GM21723 (cell line): ENCODE measurements around the gene ZDHHC3.

Experiments used
- ATAC-seq: cut with Tn5 transposase; IDR thresholded peaks from one replicate; pipeline ENCODE4 v1.9.1; 2021; ENCODE audit warnings: mild to moderate bottlenecking, moderate library complexity; ENCODE audit not compliant: unreplicated experiment

ZDHHC3 gene

GRCh38 chr3:44976002-44976815 is at the start of gene ZDHHC3, which contains the start of gene EXOSC7:
TSS of gene ZDHHC3 (minus strand) at chr3:44976174. CDS start at chr3:44959436, 16,738 bp downstream.
TSS of gene EXOSC7 (plus strand) at chr3:44976244. CDS start at chr3:44976278, 34 bp downstream.
- peak; percentile 78 for ATAC-seq

GRCh38 chr3:45024542-45025255 is 48.7 kb upstream of the ZDHHC3 start:
- ATAC-seq = no peak

DNA sequence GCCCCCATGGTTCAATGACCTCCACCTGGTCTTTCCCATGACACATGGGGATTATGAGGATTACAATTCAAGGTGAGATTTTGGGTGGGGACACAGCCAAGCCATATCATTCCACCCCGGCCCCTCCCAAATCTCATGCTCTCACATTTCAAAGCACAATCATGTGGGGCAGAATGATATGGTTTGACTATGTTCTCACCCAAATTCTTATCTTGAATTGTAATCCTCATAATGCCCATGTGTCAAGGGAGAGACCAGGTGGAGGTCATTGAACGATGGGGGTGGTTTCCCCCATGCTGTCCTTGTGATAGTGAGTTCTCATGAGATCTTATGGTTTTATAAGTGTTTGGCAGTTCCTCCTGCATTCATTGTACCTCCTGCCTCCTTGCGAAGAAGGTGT is 47.7 kb upstream of the ZDHHC3 start:
- ATAC-seq = no peak

GRCh38 chr3:45021524-45022297 is 45.7 kb upstream of the ZDHHC3 start:
- ATAC-seq = no peak

- no peak for ATAC-seq
Observed at GRCh38 chr3:45020534-45020933, 44.6 kb upstream of the ZDHHC3 start.

GRCh38 chr3:45017821-45018220 is 41.8 kb upstream of the ZDHHC3 start:
- no peak for ATAC-seq

- no peak for ATAC-seq
Observed at GRCh38 chr3:45016916-45017315, 40.9 kb upstream of the ZDHHC3 start.

DNA sequence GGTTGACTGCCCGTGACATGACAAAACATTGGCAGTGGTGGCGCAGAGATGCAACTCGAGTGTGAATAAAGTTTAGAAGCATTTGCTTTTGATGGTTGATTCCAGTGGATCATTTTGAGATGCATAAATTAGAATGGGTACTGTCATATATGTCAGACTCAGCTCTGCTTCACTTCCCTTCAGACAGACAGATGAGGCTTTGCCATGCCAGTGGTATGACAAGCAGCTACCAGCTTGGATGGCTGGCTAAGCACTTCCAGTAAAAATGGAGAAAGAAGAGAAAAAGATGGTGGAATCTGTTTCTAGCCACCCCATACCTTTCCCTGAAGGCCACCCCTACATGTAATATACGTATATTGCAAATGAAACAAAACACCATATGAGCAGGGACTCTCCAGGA is 36.6 kb upstream of the ZDHHC3 start:
- no peak for ATAC-seq

DNA sequence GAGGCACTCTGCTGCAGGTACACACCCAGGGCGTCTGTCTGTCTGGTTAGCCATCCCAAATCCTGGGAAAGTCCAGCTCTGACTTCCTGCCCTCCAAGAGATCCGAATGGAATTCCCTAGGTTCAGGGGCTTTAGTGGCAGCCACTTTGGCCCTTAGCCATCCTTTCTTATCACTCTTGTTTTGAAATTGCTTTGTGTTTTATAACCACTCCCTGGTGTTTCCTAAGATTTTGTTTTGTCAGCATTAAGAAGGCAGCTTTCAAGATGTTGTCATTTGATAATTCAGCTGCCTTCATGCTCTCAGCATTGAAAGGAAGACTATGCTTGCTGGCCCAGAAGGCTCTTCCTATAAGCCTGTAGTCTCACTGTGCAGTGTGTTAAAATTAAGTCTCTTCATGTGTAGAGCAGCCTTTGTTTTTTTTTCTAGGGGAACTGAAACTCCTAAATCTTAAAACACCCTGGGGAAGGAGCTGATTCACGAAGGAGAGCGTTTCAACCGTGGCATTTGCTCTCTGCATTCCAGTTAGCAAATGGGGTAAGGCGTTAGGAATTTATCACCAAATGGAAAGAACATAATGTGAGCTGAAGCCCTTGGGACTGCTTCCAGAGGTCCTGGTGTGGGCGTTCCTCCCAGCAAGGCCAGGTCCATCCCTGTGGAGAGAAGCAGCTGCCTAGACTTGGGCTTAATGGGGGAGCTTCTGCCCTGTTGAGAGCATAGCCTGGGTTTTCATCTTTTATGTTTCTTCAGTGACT is 36.0 kb upstream of the ZDHHC3 start:
- ATAC-seq = no peak

- ATAC-seq = no peak
Observed at GRCh38 chr3:45010811-45011333, 34.9 kb upstream of the ZDHHC3 start.

DNA sequence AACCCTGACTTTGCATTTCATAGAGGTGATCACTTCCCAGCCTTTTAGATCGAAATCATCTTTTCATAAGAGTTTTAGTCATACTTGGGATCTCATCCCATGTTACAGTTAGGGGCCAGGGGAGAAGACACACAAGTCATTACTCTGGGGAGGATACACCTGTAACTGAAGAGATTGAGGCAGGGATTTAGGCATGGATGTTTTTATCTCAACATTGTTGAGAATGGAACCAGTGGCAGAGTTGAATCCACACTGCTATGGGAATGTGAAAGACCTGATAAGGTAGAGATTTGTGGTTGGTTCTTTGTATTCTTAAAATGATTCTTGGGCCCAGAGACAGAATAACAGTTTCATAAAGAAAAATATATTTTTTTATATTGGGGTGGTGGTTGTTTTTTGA is 33.9 kb upstream of the ZDHHC3 start:
- no peak for ATAC-seq

- ATAC-seq = no peak
Observed at GRCh38 chr3:45008117-45008516, 32.1 kb upstream of the ZDHHC3 start.

GRCh38 chr3:45007091-45007490 is 31.1 kb upstream of the ZDHHC3 start:
- ATAC-seq = no peak

DNA sequence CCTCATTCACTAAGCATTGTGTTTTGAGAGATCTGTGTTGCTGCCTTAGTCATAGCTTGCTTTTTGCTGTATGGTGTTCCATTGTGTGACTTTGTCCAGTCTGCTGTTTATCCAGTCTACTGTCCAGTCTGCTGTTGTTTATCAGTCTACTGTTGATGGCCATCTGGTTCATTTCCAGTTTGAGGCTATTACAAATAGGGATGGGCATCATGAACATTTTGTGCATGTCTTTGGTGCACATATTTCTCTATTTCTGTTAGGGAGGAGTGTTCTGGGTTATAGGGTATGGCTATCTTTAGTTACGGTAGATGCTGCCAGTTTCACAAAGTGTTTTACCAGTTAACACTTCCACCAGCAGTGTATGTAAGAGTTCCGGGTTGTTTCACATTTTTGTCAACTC is 27.9 kb upstream of the ZDHHC3 start:
- ATAC-seq = no peak

GRCh38 chr3:45003406-45003805 is 27.4 kb upstream of the ZDHHC3 start:
- ATAC-seq = no peak

- ATAC-seq = no peak
Observed at GRCh38 chr3:45002720-45003119, 26.7 kb upstream of the ZDHHC3 start.

DNA sequence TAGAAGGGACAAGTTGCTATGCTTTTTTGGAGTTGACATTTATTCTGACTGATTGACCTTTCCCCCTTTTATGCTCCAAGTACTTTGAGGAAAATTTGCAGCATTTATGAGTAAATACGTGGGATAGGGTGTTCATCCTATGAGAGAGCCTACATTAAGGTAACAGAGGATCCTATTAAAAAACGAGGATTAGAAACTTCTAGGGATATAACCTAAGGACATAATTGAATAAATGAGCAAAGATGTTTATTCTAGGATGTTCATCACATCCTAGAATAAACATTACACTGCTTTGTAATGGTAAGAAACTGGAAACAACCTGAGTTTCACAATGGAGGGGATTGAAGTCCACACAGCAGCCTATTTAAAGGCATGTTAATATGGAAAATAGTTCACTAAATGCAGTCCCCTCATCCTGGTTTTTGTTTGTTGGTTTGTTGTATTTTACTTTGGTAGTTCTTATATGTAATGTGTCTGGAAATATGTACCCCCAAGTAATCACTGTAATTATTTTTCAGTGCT is 26.2 kb upstream of the ZDHHC3 start:
- no peak for ATAC-seq

- ATAC-seq = no peak
Observed at GRCh38 chr3:45001738-45002137, 25.8 kb upstream of the ZDHHC3 start.

DNA sequence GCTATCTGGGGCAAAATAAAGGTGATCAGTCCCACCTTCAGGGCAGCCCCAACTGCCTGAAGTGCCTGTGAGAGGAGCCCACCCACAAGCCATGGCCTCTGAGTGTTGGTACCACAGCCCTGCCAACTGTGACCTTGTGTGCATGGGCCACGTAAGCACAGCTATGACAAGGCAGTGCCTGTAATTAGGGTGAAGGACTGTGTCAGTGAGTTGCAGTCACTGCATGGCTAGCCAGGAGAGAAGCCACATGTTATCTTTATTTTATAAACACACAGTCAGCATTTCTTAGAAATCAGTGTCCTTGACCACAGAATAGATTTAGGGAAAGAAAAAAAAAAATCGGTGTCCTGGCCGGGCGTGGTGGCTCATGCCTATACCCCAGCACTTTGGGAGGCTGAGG is 24.8 kb upstream of the ZDHHC3 start:
- no peak for ATAC-seq

DNA sequence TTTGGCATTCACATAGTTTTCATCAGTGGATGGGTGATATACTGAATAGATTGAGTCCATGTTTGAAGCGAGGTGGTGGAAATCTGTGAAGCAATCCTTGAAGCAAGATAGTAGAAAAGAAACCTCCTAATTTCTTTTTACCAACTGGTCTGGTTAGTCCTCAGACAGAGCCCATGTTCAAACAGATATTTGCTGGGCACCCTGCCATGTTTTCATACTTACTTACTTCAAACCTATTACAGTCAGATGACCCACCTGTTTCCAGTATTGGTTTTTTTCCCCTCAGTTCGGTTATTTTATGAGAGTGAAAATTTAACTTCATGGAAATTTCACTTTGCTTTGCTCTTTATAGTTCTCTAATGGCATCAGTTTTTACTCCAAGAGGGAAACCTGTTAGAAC is 23.8 kb upstream of the ZDHHC3 start:
- ATAC-seq = no peak
